OCI-M1 (cell line): ENCODE measurements around the gene RNF19B.

Experiments used
- DNase-seq: peaks from one replicate; lab custom pipeline; 2025; lab: John Stamatoyannopoulos, UW

Gene RNF19B

GRCh38 chr1:32967888-32968568, 3.4 kb upstream of the RNF19B start:
- DNase-seq: no peak

DNA sequence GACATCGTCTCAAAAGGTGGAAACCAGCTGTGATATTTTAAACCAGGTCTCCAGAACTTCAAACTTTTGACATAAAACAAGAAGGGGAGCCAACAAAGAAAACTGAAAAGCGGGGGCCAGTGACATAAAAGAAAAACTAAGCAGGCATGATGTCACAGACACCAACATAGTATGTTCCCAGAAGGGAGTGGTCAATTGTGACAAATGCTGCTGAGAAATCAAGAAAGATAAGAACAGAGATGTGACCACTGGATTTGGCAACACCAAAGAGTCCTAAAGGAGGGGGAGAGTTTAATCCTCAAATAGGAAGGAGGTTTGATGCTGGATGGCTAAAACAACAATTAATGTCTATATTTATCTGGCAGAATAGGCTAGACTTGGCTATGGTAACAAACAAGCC, 2.3 kb upstream of the RNF19B start:
- peak; percentile 75 for DNase-seq

- DNase-seq: peak; percentile 55
Observed at GRCh38 chr1:32965251-32965747, 690 bp upstream of the RNF19B start.

GRCh38 chr1:32963746-32964460, 706 bp downstream of the RNF19B start:
- peak; percentile 81 for DNase-seq

GRCh38 chr1:32962248-32962896, 2.2 kb downstream of the RNF19B start:
- peak; percentile 86 for DNase-seq

- no peak for DNase-seq
Observed at GRCh38 chr1:32960819-32961355, 3.7 kb downstream of the RNF19B start.

GRCh38 chr1:32960342-32960741, 4.3 kb downstream of the RNF19B start:
- DNase-seq: no peak

DNA sequence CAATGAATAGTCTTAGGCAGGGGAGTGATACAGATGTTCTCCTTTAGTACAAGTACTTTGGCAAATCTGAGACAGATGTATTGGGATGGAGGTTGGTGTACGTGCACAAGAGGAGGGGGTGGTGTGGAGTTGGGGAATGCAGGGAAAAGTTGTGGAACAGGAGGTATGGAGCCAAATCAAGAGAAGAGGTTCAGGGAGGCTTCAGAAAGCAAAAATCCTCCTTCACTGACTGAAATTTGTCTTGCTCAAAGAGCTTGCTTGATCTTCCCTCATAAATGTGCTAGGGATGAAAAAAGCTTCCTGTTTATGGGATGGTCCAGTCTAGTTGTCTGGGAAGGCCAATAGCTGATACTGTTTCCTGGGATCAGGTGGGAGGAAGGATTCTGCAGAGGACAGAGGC, 5.8 kb downstream of the RNF19B start:
- no peak for DNase-seq

DNA sequence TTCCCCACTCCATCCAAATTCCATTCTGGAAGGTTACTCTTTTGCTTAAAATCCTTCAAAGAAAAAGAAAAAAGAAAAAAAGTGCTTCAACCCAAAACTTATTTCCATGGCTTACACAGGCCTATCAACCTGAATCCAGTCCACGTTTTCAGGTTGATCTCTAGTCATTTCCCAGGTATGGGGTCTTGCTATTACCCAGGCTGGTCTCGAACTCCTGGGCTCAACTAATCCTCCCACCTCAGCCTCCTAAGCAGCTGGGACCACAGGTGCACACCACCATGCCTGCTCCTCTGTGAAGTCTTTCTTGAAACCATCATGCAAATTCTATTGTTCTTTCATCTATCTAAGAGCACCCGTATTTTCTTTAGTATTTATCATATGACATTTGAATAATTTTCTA, 7.6 kb downstream of the RNF19B start:
- no peak for DNase-seq

- no peak for DNase-seq
Observed at GRCh38 chr1:32954168-32954567, 10.4 kb downstream of the RNF19B start.

GRCh38 chr1:32953495-32953894, 11.1 kb downstream of the RNF19B start:
- DNase-seq: no peak

DNA sequence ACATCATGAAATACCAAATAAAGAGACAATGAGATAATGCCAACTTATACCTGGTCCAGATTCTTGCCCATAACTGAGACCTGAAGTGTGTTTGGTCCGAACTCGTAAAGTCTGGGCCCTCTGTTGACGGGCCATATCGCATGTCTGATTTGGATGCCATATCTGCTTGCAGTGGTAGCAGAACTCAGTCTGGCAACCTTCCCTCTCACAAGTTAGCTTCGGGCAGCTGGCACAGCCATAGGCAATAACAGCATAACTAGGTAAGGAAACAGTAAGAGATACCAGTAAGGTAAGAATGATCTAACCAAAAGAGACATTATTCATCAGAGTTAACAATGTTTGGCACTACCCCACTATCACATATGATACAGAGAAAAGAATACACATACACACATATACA, 15.1 kb downstream of the RNF19B start:
- DNase-seq: no peak

GRCh38 chr1:32948905-32949304, 15.7 kb downstream of the RNF19B start:
- no peak for DNase-seq

GRCh38 chr1:32948390-32948722, 16.3 kb downstream of the RNF19B start:
- DNase-seq: no peak

DNA sequence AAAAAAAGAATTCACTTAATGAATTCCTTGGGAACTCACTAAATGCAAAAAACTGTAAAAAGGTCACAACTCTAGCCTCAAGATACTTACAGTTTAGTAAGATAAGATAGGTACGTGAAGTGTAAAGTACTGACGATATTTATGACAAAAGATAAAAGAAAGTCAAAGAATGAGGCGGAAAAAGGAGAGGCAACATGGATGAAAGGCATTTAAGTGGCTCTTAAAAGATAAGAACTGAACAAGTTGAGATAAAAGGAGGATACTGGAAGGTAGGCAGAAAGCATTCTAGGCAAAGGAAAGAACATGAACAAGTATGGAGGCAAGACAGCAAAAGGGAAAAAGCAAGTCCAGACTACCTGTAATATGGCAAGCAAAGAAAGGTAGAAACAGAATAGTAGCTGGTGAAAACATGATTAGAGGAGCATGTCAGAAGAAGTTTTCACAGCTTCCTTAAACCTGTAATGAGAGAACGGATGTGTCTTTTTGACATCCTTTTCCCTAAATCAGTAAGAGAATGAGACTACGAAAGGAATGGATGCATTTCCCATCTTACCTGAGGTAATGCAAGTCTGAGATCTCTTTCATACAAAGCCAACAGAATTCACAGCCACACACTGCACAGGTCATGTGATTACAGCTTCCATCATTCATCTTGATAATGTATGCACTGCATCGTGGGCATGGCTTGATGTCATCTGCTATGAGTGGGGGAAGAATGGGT, 16.8 kb downstream of the RNF19B start:
- DNase-seq: no peak

- DNase-seq: no peak
Observed at GRCh38 chr1:32946413-32946812, 18.2 kb downstream of the RNF19B start.

DNA sequence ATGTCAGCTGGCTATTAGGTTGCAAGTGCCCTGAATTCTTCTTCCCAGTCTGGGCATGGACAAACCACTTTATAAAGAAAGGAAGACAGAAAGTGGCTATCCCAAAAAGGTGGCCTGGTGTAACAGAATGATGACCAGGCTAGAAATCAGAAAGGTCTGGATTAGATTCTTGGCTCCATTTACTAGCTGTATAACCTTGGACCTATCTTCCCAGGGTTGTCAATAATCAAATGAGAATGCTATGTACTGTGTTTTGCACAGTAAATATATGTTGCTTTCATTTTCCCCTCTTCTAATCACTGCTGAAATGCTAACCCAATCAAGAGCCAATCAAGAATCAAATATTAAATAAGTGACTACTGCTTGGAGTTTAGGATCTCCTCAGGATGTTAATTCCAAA, 20.4 kb downstream of the RNF19B start:
- no peak for DNase-seq

- DNase-seq: peak; percentile 76
Observed at GRCh38 chr1:32939655-32940371, 24.8 kb downstream of the RNF19B start.

DNA sequence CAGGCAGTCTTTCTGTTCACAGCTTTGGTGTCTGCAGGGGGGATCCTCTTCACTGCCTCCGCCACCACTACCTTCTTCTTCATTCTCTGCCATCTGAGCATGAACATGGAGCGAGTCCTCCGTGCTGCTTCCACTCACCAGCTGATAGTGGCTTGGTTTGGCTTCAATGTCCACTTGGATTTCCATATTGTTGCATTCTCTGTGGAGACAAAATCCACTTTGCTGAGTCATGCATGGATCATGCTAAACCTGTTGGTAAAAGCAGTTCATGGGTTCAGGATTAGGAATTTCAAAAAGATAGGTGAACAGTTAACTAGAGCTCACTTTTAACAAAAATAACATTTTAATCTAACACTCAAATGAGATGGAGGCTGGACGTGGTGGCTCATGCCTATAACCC, 27.5 kb downstream of the RNF19B start:
- DNase-seq: no peak

DNA sequence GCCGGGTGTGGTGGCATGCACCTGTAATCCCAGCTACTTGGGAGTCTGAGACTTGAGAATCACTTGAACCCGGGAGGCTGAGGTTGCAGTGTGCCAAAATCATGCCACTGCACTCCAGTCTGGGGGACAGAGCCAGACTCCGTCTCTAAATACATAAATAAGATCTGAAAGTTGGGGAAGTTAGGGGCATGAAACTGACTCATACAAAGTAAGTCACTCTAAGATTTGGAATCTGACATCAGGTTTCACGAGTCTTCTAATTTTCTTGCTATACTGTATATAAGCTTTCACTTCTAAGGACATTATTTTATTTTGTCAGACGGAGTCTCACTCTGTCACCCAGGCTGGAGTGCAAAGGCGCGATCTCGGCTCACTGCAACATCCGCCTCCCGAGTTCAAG, 30.1 kb downstream of the RNF19B start:
- DNase-seq: no peak

DNA sequence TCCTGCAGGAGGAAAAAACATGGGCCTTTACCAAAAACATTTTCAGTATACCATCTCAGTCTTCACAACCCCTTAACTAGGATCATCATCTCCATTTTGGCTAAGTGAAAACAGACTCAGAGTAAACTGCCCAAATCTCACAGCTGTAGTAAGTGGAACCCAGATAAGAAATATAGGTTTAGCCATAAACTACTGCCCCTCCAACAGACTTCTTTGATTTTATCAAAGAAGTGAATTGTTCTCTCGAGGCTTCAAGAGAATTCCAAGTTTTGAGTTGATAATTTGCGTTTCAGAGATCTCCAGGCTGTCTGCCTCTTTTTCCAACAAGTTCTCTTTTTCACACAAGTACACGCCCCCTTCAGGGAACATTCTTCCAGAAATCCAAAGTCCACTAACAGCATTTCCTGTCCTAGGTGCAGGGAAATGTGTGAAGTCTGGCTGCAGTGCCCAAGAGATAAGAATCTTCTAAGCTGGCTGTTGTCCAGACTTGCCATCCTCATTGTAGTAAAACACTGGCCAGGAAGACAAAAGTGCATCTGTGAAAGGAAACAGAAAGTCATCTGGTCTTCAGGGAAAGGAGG, 30.8 kb downstream of the RNF19B start:
- DNase-seq: peak; percentile 78
